Neural cell (in vitro differentiated cells): ENCODE results near the gene HIVEP2. TPM values are rescaled to one million over a fixed set of nuclear protein-coding genes. Genes with fewer than 3 reads are reported as not detected.
A peak's percentile ranks its signal among the peaks of the same experiment; 100 is the strongest.

ENCODE experiments used
- H2AFZ ChIP-seq: fragments of 200-600, 300-800 bp; sonication (generic), shearing (Covaris generic); 2 replicates; pipeline ENCODE4 v1.6.0; 2014; ENCODE audit warnings: low read depth, mild to moderate bottlenecking, antibody characterized with exemption, low read length, moderate library complexity
- H3F3A ChIP-seq: fragments of 200-600 bp; shearing (Covaris generic); 2 replicates; pipeline ENCODE4 v1.6.1; 2016; ENCODE audit warnings: mild to moderate bottlenecking, moderate library complexity, mixed read lengths, antibody characterized with exemption, low read length; ENCODE audit not compliant: insufficient read depth, poor library complexity, severe bottlenecking
- H3K27ac ChIP-seq: fragments of 200-600, 300-800 bp; sonication (generic), shearing (Covaris generic); 2 replicates; pipeline ENCODE4 v1.5.1; 2014; ENCODE audit warnings: mild to moderate bottlenecking, low read length, moderate library complexity
- H3K27me3 ChIP-seq: fragments of 300-800, 200-600 bp; sonication (generic), shearing (Covaris generic); 2 replicates; pipeline ENCODE4 v1.6.0; 2014; ENCODE audit warnings: mild to moderate bottlenecking, low read depth, low read length, moderate library complexity; ENCODE audit not compliant: insufficient read depth
- H3K36me3 ChIP-seq: fragments of 300-800, 200-600 bp; sonication (generic), shearing (Covaris generic); 2 replicates; pipeline ENCODE4 v1.5.1; 2014; ENCODE audit warnings: mild to moderate bottlenecking, antibody characterized with exemption, low read length, moderate library complexity; ENCODE audit not compliant: insufficient read depth
- H3K4me2 ChIP-seq: fragments of 300-800, 200-600 bp; sonication (generic), shearing (Covaris generic); 2 replicates; pipeline ENCODE4 v1.6.0; 2014; ENCODE audit warnings: mild to moderate bottlenecking, low read length
- H3K4me3 ChIP-seq: fragments of 300-800, 200-600 bp; sonication (generic), shearing (Covaris generic); 2 replicates; pipeline ENCODE4 v1.5.1; 2014; ENCODE audit warnings: mild to moderate bottlenecking, low read length, moderate library complexity
- H3K79me2 ChIP-seq: fragments of 200-600 bp; shearing (Covaris generic); replicated peaks from 2 replicates; pipeline ENCODE4 v1.6.0; 2014; ENCODE audit warnings: mild to moderate bottlenecking, low read length, moderate library complexity; ENCODE audit not compliant: insufficient read depth
- H3K9ac ChIP-seq: fragments of 300-800, 200-600 bp; sonication (generic), shearing (Covaris generic); 2 replicates; pipeline ENCODE4 v1.6.1; 2016; ENCODE audit warnings: mild to moderate bottlenecking, low read length, mixed read lengths
- H3K9me2 ChIP-seq: fragments of 200-600 bp; shearing (Covaris generic); 2 replicates; pipeline ENCODE4 v1.6.1; 2016; ENCODE audit warnings: mild to moderate bottlenecking, low read length, mixed read lengths; ENCODE audit not compliant: insufficient read depth
- H3K9me3 ChIP-seq: fragments of 200-600, 300-800 bp; sonication (generic), shearing (Covaris generic); 2 replicates; pipeline ENCODE4 v1.6.1; 2016; ENCODE audit warnings: mild to moderate bottlenecking, mixed run types, low read length, moderate library complexity, mixed read lengths
- H4K20me1 ChIP-seq: fragments of 200-600 bp; shearing (Covaris generic); 2 replicates; pipeline ENCODE4 v1.6.1; 2016; ENCODE audit warnings: mild to moderate bottlenecking, mixed run types; ENCODE audit not compliant: insufficient read depth
- CTCF ChIP-seq: fragments of 450-650 bp; IDR thresholded peaks from 2 replicates; pipeline ENCODE4 v1.5.1; 2014; ENCODE audit warnings: antibody characterized with exemption, mild to moderate bottlenecking, moderate library complexity; ENCODE audit not compliant: poor library complexity, severe bottlenecking
- EP300 ChIP-seq: fragments of 450-650 bp; conservative IDR thresholded peaks from 2 replicates; pipeline ENCODE4 v1.6.1; 2014; ENCODE audit warnings: antibody characterized with exemption, mild to moderate bottlenecking, moderate library complexity; ENCODE audit not compliant: poor library complexity, severe bottlenecking
- EZH2 ChIP-seq: fragments of 200-600, 300-800 bp; shearing (Covaris generic), sonication (generic); IDR thresholded peaks from 2 replicates; pipeline ENCODE4 v1.6.1; 2014; ENCODE audit warnings: antibody characterized with exemption, low read length, borderline replicate concordance, mild to moderate bottlenecking; ENCODE audit not compliant: insufficient read depth, poor library complexity, severe bottlenecking
- MXI1 ChIP-seq: fragments of 450-650 bp; conservative IDR thresholded peaks from 2 replicates; pipeline ENCODE4 v1.6.1; 2014; ENCODE audit warnings: antibody characterized with exemption, mild to moderate bottlenecking; ENCODE audit not compliant: poor library complexity, severe bottlenecking
- POLR2AphosphoS5 ChIP-seq: IDR thresholded peaks from 2 replicates; pipeline ENCODE4 v1.6.1; 2012
- RAD21 ChIP-seq: fragments of 450-650 bp; conservative IDR thresholded peaks from 2 replicates; pipeline ENCODE4 v1.6.1; 2014; ENCODE audit warnings: antibody characterized with exemption, mild to moderate bottlenecking, moderate library complexity
- SMC3 ChIP-seq: fragments of 450-650 bp; conservative IDR thresholded peaks from 2 replicates; pipeline ENCODE4 v1.6.1; 2014; ENCODE audit warnings: antibody characterized with exemption, mild to moderate bottlenecking, moderate library complexity; ENCODE audit not compliant: poor library complexity
- TAF1 ChIP-seq: IDR thresholded peaks from 2 replicates; pipeline ENCODE4 v1.6.1; 2012; ENCODE audit warnings: low read depth
- polyA plus RNA-seq: library from polyadenylated mRNA; depleted of rRNA; stranded (reverse); fragments of >200 nt; gene quantifications from 2 replicates; pipeline ENCODE4 v1.2.3, GENCODE V29; 2014
- TF ChIP-seq, protein P1 (sequence below): IDR thresholded peaks from 2 replicates; pipeline ENCODE4 v1.6.1; 2012; ENCODE audit warnings: borderline replicate concordance

The HIVEP2 gene
- polyA plus RNA-seq, 1 donor from 2014 or later, result 6.0 TPM

DNA sequence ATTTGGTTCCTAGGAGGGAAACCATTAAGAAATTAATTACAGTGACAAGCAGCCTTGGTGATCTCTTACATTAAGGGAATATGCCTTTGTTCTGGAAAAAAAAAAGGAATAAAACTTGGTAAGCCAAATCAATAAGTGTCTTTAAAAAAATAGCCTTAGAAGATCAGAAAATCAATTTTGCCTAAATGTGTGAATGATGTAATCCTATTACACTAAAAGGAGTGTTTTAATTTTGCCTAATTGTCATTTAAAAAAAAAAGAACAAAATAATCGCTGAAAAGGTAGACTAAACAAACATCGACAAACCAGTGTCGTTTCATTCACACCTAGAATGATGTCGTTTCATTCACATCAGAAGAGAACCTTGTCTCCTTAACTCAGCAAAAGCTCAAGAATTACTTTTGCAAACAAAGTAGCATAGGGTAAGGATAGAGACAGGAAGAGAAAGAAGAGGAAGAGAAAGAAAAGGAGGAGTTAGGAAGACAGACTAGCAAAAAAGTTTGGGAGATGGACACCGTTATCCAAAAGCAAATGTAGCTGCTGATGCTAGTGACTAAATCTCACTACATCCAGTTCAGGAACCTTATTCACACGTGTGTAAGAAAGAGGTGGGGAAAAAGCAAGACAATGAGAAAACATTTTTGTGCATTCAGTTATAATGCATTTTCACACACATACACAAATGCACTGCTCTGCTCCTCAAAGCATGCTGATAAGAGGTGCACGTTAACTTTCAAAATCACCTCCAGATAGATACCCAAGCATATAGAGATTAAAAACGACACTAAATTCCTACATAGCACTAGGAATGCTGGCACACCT lies 60.6 kb downstream of the HIVEP2 start:
- TF ChIP-seq TAF1 (no peak), MXI1 (peak; percentile 10)
- peaks cover 21% of the 10 kb centered on the region for H3K79me2 ChIP-seq
- peak overlapping the region; percentile 72 for H3K4me2 ChIP-seq
- H3K9ac ChIP-seq, result peak overlapping the region; percentile 82
- H3K4me3 ChIP-seq, result peak overlapping the region; percentile 69
- no peaks in the 10 kb centered on the region for H3F3A ChIP-seq
- H2AFZ ChIP-seq, result peak overlapping the region; percentile 31
- H3K36me3 ChIP-seq, result no peaks in the 10 kb centered on the region
- H3K9me3 ChIP-seq, result no peaks in the 10 kb centered on the region
- H4K20me1 ChIP-seq, result no peaks in the 10 kb centered on the region
- H3K27me3 ChIP-seq, result no peaks in the 10 kb centered on the region
- H3K9me2 ChIP-seq, result no peaks in the 10 kb centered on the region
- H3K27ac ChIP-seq, result peak overlapping the region; percentile 97

GRCh38 chr6:142883011-142883410 lies 62.0 kb downstream of the HIVEP2 start:
- Histone ChIP-seq H3K4me3 (peak overlapping the region; percentile 69), H3F3A (no peaks in the 10 kb centered on the region), H3K9me3 (no peaks in the 10 kb centered on the region), H3K36me3 (no peaks in the 10 kb centered on the region), H4K20me1 (no peaks in the 10 kb centered on the region), H2AFZ (no peak overlapping the region), H3K27me3 (no peaks in the 10 kb centered on the region), H3K9ac (peak overlapping the region; percentile 17), H3K9me2 (no peaks in the 10 kb centered on the region), H3K79me2 (peaks cover 21% of the 10 kb centered on the region), H3K27ac (no peak overlapping the region), H3K4me2 (peak overlapping the region; percentile 72)
- TF ChIP-seq POLR2AphosphoS5 (no peak), RAD21 (no peak)

DNA sequence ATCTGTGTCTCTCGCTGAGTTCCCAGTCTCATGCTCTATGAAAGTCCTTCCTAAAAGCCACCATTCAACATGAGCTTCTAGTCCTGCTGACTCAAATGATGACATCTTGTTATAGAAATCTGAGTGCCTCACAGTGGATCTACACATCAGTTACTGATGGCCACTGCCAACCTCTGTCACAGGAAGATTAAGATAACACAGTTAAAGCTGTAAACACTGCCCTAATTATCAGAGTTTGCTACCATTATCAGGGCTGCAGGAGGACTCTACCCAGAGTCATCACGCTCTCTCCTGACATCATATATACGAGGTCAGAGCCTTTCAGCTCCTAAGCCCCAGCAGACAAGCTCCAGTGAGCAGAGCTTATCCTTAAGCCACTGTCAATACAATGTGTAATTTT lies 63.2 kb downstream of the HIVEP2 start:
- Histone ChIP-seq H3F3A (no peaks in the 10 kb centered on the region), H3K27me3 (no peaks in the 10 kb centered on the region), H2AFZ (no peak overlapping the region), H4K20me1 (no peaks in the 10 kb centered on the region), H3K9ac (no peak overlapping the region), H3K79me2 (peaks cover 29% of the 10 kb centered on the region), H3K27ac (no peak overlapping the region), H3K4me3 (no peak overlapping the region), H3K36me3 (no peaks in the 10 kb centered on the region), H3K4me2 (no peak overlapping the region), H3K9me3 (no peaks in the 10 kb centered on the region), H3K9me2 (no peaks in the 10 kb centered on the region)
- TF ChIP-seq MXI1 (no peak), EP300 (no peak), POLR2AphosphoS5 (no peak), CTCF (no peak), RAD21 (no peak), EZH2 (no peak), TAF1 (no peak), SMC3 (no peak)
- TF ChIP-seq, protein P1, sequence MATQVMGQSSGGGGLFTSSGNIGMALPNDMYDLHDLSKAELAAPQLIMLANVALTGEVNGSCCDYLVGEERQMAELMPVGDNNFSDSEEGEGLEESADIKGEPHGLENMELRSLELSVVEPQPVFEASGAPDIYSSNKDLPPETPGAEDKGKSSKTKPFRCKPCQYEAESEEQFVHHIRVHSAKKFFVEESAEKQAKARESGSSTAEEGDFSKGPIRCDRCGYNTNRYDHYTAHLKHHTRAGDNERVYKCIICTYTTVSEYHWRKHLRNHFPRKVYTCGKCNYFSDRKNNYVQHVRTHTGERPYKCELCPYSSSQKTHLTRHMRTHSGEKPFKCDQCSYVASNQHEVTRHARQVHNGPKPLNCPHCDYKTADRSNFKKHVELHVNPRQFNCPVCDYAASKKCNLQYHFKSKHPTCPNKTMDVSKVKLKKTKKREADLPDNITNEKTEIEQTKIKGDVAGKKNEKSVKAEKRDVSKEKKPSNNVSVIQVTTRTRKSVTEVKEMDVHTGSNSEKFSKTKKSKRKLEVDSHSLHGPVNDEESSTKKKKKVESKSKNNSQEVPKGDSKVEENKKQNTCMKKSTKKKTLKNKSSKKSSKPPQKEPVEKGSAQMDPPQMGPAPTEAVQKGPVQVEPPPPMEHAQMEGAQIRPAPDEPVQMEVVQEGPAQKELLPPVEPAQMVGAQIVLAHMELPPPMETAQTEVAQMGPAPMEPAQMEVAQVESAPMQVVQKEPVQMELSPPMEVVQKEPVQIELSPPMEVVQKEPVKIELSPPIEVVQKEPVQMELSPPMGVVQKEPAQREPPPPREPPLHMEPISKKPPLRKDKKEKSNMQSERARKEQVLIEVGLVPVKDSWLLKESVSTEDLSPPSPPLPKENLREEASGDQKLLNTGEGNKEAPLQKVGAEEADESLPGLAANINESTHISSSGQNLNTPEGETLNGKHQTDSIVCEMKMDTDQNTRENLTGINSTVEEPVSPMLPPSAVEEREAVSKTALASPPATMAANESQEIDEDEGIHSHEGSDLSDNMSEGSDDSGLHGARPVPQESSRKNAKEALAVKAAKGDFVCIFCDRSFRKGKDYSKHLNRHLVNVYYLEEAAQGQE, result no peak
